HEK293 (cell line): ENCODE data around the gene LRP6.

ENCODE experiments used
- GLI2 ChIP-seq: fragments of 450-650 bp; formaldehyde crosslinking; IDR thresholded peaks from 2 replicates; pipeline ENCODE4; 2017; ENCODE audit warnings: missing biosample characterization, missing genetic modification characterization, low read depth, borderline replicate concordance
- IKZF3 ChIP-seq: fragments of 450-650 bp; IDR thresholded peaks from 2 replicates; pipeline ENCODE4 v1.5.0; 2018; ENCODE audit warnings: missing biosample characterization, mild to moderate bottlenecking, missing genetic modification characterization, moderate library complexity
- KLF1 ChIP-seq: fragments of 450-650 bp; formaldehyde crosslinking; IDR thresholded peaks from 2 replicates; pipeline ENCODE4 v1.5.1; 2016; ENCODE audit warnings: missing biosample characterization, missing genetic modification characterization
- REPIN1 ChIP-seq: fragments of 450-650 bp; formaldehyde crosslinking; IDR thresholded peaks from 2 replicates; pipeline ENCODE4 v1.5.1; 2017; ENCODE audit warnings: missing biosample characterization, missing genetic modification characterization, low read depth
- YY2 ChIP-seq: fragments of 450-650 bp; formaldehyde crosslinking; IDR thresholded peaks from 2 replicates; pipeline ENCODE4 v1.5.1; 2016; ENCODE audit warnings: missing biosample characterization, missing genetic modification characterization
- ZBTB26 ChIP-seq: fragments of 450-650 bp; formaldehyde crosslinking; optimal IDR thresholded peaks from 2 replicates; pipeline ENCODE3; 2016; ENCODE audit warnings: missing biosample characterization, mild to moderate bottlenecking, missing genetic modification characterization
- ZNF121 ChIP-seq: fragments of 450-650 bp; formaldehyde crosslinking; IDR thresholded peaks from 2 replicates; pipeline ENCODE4 v1.5.1; 2016; ENCODE audit warnings: missing biosample characterization, missing genetic modification characterization
- ZNF148 ChIP-seq: fragments of 450-650 bp; formaldehyde crosslinking; IDR thresholded peaks from 2 replicates; pipeline ENCODE4 v1.5.0; 2017; ENCODE audit warnings: missing biosample characterization, missing genetic modification characterization, borderline replicate concordance
- ZNF157 ChIP-seq: fragments of 450-650 bp; formaldehyde crosslinking; IDR thresholded peaks from 2 replicates; pipeline ENCODE4 v1.5.1; 2016; ENCODE audit warnings: missing biosample characterization, missing genetic modification characterization
- ZNF26 ChIP-seq: fragments of 450-650 bp; formaldehyde crosslinking; IDR thresholded peaks from 2 replicates; pipeline ENCODE4 v1.5.1; 2016; ENCODE audit warnings: missing biosample characterization, missing genetic modification characterization
- ZNF350 ChIP-seq: fragments of 450-650 bp; formaldehyde crosslinking; IDR thresholded peaks from 2 replicates; pipeline ENCODE4 v1.5.0; 2017; ENCODE audit warnings: missing biosample characterization, mild to moderate bottlenecking, missing genetic modification characterization
- ZNF473 ChIP-seq: fragments of 450-650 bp; formaldehyde crosslinking; IDR thresholded peaks from 2 replicates; pipeline ENCODE4 v1.5.1; 2017; ENCODE audit warnings: missing biosample characterization, missing genetic modification characterization
- ZNF600 ChIP-seq: fragments of 450-650 bp; formaldehyde crosslinking; IDR thresholded peaks from 2 replicates; pipeline ENCODE4 v1.5.1; 2016; ENCODE audit warnings: missing biosample characterization, missing genetic modification characterization
- ZNF624 ChIP-seq: fragments of 450-650 bp; formaldehyde crosslinking; IDR thresholded peaks from 2 replicates; pipeline ENCODE4 v1.5.1; 2017; ENCODE audit warnings: missing biosample characterization, missing genetic modification characterization
- ZNF677 ChIP-seq: fragments of 450-650 bp; IDR thresholded peaks from 2 replicates; pipeline ENCODE4 v1.5.0; 2018; ENCODE audit warnings: missing biosample characterization, mild to moderate bottlenecking, missing genetic modification characterization, moderate library complexity
- ZNF76 ChIP-seq: fragments of 450-650 bp; formaldehyde crosslinking; IDR thresholded peaks from 2 replicates; pipeline ENCODE4; 2016; ENCODE audit warnings: low read depth, missing biosample characterization, missing genetic modification characterization, borderline replicate concordance
- ZNF792 ChIP-seq: fragments of 450-650 bp; formaldehyde crosslinking; IDR thresholded peaks from 2 replicates; pipeline ENCODE4 v1.5.1; 2016; ENCODE audit warnings: missing biosample characterization, missing genetic modification characterization
- ZNF837 ChIP-seq: fragments of 450-650 bp; formaldehyde crosslinking; IDR thresholded peaks from 2 replicates; pipeline ENCODE4 v1.5.1; 2016; ENCODE audit warnings: missing biosample characterization, missing genetic modification characterization
- ZXDB ChIP-seq: fragments of 450-650 bp; formaldehyde crosslinking; IDR thresholded peaks from 2 replicates; pipeline ENCODE4 v1.5.1; 2016; ENCODE audit warnings: missing biosample characterization, missing genetic modification characterization
- TF ChIP-seq, protein P1 (sequence below): fragments of 450-650 bp; formaldehyde crosslinking; IDR thresholded peaks from 2 replicates; pipeline ENCODE4 v1.5.1; 2016; ENCODE audit warnings: missing biosample characterization, missing genetic modification characterization
- TF ChIP-seq, protein P2 (sequence below): fragments of 450-650 bp; IDR thresholded peaks from 2 replicates; pipeline ENCODE4 v1.5.1; 2018; ENCODE audit warnings: missing biosample characterization, mild to moderate bottlenecking, missing genetic modification characterization
- TF ChIP-seq, protein P3 (sequence below): fragments of 450-650 bp; formaldehyde crosslinking; IDR thresholded peaks from 2 replicates; pipeline ENCODE4 v1.5.1; 2016; ENCODE audit warnings: missing biosample characterization, missing genetic modification characterization
- TF ChIP-seq, protein P4 (sequence below): fragments of 450-650 bp; formaldehyde crosslinking; IDR thresholded peaks from 2 replicates; pipeline ENCODE4; 2016; ENCODE audit warnings: missing biosample characterization, missing genetic modification characterization
- TF ChIP-seq, protein P5 (sequence below): fragments of 450-650 bp; formaldehyde crosslinking; IDR thresholded peaks from 2 replicates; pipeline ENCODE4 v1.5.1; 2016; ENCODE audit warnings: missing biosample characterization, missing genetic modification characterization
- TF ChIP-seq, protein P6 (sequence below): fragments of 450-650 bp; formaldehyde crosslinking; IDR thresholded peaks from 2 replicates; pipeline ENCODE4 v1.5.1; 2016; ENCODE audit warnings: missing biosample characterization, missing genetic modification characterization

The LRP6 gene

GRCh38 chr12:12266873-12267741 lies at the start of gene LRP6 (continued):
- TF ChIP-seq, protein P1, sequence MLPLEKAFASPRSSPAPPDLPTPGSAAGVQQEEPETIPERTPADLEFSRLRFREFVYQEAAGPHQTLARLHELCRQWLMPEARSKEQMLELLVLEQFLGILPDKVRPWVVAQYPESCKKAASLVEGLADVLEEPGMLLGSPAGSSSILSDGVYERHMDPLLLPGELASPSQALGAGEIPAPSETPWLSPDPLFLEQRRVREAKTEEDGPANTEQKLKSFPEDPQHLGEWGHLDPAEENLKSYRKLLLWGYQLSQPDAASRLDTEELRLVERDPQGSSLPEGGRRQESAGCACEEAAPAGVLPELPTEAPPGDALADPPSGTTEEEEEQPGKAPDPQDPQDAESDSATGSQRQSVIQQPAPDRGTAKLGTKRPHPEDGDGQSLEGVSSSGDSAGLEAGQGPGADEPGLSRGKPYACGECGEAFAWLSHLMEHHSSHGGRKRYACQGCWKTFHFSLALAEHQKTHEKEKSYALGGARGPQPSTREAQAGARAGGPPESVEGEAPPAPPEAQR (tag by site-specific recombination) = peak; percentile 95
- TF ChIP-seq YY2 (peak; percentile 95), ZNF76 (tag by site-specific recombination) (peak; percentile 93), ZNF792 (tag by site-specific recombination) (no peak), REPIN1 (peak; percentile 99), KLF1 (tag by site-specific recombination) (peak; percentile 97), ZNF624 (tag by site-specific recombination) (no peak), ZNF677 (tag by site-specific recombination) (no peak), IKZF3 (peak; percentile 96), ZBTB26 (tag by site-specific recombination) (peak; percentile 100), ZNF600 (tag by site-specific recombination) (peak; percentile 84), GLI2 (tag by site-specific recombination) (no peak), ZXDB (tag by site-specific recombination) (peak; percentile 99), ZNF473 (tag by site-specific recombination) (0 out of 2 replicates have a peak, but pooled peaks have one; percentile 40), ZNF26 (no peak), ZNF350 (no peak), ZNF121 (peak; percentile 93), ZNF157 (tag by site-specific recombination) (no peak), ZNF148 (peak; percentile 99), ZNF837 (no peak)
- TF ChIP-seq, protein P2, sequence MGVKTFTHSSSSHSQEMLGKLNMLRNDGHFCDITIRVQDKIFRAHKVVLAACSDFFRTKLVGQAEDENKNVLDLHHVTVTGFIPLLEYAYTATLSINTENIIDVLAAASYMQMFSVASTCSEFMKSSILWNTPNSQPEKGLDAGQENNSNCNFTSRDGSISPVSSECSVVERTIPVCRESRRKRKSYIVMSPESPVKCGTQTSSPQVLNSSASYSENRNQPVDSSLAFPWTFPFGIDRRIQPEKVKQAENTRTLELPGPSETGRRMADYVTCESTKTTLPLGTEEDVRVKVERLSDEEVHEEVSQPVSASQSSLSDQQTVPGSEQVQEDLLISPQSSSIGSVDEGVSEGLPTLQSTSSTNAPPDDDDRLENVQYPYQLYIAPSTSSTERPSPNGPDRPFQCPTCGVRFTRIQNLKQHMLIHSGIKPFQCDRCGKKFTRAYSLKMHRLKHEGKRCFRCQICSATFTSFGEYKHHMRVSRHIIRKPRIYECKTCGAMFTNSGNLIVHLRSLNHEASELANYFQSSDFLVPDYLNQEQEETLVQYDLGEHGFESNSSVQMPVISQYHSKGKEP (tag by site-specific recombination) = no peak
- TF ChIP-seq, protein P3, sequence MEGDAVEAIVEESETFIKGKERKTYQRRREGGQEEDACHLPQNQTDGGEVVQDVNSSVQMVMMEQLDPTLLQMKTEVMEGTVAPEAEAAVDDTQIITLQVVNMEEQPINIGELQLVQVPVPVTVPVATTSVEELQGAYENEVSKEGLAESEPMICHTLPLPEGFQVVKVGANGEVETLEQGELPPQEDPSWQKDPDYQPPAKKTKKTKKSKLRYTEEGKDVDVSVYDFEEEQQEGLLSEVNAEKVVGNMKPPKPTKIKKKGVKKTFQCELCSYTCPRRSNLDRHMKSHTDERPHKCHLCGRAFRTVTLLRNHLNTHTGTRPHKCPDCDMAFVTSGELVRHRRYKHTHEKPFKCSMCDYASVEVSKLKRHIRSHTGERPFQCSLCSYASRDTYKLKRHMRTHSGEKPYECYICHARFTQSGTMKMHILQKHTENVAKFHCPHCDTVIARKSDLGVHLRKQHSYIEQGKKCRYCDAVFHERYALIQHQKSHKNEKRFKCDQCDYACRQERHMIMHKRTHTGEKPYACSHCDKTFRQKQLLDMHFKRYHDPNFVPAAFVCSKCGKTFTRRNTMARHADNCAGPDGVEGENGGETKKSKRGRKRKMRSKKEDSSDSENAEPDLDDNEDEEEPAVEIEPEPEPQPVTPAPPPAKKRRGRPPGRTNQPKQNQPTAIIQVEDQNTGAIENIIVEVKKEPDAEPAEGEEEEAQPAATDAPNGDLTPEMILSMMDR (tag by site-specific recombination) = peak; percentile 63
- TF ChIP-seq, protein P4, sequence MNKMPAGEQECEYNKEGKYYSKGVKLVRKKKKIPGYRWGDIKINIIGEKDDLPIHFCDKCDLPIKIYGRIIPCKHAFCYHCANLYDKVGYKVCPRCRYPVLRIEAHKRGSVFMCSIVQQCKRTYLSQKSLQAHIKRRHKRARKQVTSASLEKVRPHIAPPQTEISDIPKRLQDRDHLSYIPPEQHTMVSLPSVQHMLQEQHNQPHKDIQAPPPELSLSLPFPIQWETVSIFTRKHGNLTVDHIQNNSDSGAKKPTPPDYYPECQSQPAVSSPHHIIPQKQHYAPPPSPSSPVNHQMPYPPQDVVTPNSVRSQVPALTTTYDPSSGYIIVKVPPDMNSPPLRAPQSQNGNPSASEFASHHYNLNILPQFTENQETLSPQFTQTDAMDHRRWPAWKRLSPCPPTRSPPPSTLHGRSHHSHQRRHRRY (tag by site-specific recombination) = peak; percentile 94
- TF ChIP-seq, protein P5, sequence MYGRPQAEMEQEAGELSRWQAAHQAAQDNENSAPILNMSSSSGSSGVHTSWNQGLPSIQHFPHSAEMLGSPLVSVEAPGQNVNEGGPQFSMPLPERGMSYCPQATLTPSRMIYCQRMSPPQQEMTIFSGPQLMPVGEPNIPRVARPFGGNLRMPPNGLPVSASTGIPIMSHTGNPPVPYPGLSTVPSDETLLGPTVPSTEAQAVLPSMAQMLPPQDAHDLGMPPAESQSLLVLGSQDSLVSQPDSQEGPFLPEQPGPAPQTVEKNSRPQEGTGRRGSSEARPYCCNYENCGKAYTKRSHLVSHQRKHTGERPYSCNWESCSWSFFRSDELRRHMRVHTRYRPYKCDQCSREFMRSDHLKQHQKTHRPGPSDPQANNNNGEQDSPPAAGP (tag by site-specific recombination) = peak; percentile 100
- TF ChIP-seq, protein P6, sequence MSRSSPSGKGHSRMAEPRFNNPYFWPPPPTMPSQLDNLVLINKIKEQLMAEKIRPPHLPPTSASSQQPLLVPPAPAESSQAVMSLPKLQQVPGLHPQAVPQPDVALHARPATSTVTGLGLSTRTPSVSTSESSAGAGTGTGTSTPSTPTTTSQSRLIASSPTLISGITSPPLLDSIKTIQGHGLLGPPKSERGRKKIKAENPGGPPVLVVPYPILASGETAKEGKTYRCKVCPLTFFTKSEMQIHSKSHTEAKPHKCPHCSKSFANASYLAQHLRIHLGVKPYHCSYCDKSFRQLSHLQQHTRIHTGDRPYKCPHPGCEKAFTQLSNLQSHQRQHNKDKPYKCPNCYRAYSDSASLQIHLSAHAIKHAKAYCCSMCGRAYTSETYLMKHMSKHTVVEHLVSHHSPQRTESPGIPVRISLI (tag by site-specific recombination) = no peak; the same call in none of the 2 replicates
